HG02885 (cell line): Measurements from ENCODE around the gene FXYD5.
A peak's percentile ranks its signal among the peaks of the same experiment; 100 is the strongest.
"Not testable (repeated sequence)": the region's sequence is repeated elsewhere in the genome, so short reads cannot be mapped to it uniquely, and the experiment has no call there.

Experiments
- ATAC-seq: cut with Tn5 transposase; IDR thresholded peaks from one replicate; pipeline ENCODE4 v1.9.1; 2021; ENCODE audit warnings: mild to moderate bottlenecking; ENCODE audit not compliant: unreplicated experiment, poor library complexity

The FXYD5 gene

DNA sequence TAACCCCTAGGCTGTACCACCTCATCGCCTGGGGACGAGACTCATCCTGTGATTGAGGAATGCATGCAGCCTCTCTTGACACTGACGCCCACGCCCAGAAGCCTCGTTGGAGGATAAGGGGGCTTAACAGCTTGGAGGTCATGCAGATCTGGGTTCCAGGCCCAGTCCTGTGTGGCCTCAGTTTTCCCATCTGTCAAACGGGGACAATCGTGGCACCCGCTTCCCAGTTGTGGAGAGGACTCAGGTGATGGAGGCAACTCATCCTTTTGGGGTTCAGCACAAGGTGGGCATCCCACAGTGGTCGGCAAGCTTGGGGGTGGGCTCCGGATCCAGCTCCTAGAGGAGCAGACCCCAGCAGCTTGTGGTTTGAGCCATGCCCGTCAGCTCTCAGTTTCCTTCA, 18.3 kb upstream of the FXYD5 start:
- no peak for ATAC-seq

DNA sequence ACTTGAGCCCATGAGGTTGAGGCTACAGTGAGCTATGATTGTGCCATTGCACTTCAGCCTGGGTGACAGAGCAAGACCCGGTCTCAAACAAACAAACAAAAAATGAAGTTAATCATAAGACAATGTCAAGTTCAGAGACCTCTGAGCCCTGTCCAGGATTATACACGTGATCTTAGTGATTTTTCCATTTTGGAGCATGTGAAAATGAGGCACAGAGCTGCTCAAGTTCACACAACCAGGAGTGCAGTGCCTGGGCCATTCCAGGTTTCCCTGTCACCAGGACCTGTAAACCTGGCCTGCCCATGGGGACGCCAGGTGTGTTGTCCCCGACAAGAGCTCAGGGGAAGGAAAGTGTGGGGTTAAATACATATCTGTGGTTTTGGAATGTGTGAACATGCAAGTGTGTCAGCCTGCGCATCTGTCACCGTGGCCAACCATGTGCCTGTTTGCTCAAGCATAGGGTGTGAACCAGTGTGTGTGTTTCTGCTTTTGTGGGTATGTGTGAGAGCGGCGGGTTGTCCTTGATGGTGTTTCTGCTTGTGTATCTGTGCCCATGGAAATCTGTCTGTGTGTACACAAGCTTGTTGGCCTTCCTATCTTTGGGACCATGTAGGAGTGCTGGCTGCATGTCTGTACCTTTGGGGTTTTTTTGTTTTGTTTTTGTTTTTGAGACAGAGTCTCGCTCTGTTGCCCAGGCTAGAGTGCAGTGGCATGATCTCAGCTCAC, 17.4 kb upstream of the FXYD5 start:
- ATAC-seq: no peak

DNA sequence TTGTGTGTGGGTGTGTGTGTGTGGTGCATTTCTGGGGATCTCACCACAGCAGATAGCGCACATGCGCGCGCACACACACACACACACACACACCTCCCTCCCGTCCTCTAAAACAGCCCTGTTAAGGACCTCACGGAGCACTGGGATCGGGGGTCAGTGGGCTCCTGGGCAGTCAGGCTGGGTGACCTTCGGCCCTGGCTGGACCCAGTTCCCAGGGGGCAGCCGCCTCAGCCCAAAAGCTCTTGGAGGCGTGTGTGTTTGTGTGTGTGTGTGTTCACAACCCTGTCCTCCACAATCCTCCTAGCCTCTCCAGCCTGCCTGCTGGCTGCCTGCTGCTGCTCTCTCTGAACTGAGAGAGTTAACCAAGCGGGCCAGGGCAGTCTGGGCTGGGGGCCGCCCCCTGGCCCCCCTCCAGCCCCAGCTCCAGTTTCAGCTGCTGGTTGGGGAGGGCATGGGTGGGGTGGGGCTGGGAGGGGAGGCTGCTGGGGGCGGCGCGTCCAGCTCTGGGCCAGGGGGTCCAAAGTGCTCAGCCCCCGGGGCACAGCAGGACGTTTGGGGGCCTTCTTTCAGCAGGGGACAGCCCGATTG, 16.1 kb upstream of the FXYD5 start, which contains the start of gene FXYD1:
Gene FXYD1 (plus strand): TSS at position 520 of the 588 bp plus-strand sequence. CDS start 1,256 bp downstream, outside the sequence.
- no peak for ATAC-seq

DNA sequence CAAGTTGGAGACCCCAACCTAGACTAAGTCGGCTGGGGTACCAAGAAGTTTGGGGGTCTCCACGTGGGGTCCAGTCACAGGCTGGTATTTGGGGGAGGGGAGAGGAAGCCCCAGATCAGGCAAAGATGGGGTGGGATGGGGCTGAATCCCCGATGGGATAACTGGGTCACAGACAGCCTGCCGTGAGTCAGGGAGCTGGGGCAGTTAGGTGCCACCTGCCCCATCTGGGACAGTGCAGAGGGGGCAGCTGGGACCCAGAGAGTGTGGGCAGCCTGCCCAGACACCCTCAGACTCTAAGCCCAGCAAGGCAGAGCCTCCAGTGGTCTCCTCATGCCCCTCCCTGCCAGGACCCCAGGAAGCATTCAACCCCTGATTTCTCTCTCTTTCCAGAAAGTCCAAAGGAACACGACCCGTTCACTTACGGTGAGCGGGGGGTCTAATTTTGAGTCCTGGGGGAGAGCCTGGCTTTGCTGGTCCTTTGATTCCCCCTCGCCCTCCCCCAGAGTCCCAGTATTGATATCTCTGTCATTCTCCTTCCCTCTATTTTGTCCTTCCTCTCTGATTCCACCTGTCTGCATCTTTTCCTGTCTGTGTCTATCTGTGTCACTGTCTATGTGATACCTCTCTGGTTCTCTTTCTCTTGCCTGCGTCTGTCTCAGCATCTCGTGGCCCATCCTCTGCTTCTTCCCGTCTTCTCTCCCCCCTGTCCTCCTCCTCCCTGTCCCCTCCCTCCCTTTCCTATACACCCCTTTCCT, 14.2 kb upstream of the FXYD5 start:
- ATAC-seq: no peak

DNA sequence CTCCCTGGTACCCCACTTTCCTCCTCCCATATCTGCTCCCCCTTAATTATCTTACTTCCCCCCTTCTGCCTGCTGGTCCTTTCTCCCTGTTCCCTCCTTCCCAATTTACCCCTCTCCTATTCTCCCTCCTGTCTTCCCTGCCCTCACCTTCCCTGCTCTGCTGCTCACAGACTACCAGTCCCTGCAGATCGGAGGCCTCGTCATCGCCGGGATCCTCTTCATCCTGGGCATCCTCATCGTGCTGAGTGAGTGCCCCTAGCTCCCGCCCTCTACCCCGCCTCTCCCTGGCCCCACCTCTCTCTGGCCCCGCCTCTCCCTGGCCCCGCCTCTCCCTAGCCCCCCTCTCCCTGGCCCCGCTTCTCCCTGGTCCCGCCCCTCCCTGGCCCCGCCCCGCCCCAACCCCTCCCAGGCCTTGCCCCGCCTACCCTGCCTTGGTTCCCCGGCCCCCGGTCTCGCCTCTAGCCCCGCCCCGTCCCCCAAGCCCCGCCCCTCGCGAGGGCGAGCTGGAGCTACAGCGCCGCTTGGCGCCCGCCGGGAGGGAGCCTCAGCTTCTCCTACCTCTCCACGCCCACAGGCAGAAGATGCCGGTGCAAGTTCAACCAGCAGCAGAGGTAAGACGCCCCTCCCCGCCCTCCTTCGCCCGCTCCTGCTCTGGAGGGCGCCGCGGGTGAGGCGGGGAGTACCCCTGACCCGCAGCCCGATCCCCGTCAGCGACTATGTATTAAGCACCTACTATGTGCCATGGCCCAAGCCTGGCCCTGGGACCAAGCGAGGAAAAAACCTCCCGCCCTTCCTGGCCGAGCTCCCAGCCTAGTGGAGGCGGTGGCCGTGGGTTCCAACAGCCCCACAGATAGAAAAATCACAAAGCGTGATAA, 13.3 kb upstream of the FXYD5 start:
- peak; percentile 77 for ATAC-seq

DNA sequence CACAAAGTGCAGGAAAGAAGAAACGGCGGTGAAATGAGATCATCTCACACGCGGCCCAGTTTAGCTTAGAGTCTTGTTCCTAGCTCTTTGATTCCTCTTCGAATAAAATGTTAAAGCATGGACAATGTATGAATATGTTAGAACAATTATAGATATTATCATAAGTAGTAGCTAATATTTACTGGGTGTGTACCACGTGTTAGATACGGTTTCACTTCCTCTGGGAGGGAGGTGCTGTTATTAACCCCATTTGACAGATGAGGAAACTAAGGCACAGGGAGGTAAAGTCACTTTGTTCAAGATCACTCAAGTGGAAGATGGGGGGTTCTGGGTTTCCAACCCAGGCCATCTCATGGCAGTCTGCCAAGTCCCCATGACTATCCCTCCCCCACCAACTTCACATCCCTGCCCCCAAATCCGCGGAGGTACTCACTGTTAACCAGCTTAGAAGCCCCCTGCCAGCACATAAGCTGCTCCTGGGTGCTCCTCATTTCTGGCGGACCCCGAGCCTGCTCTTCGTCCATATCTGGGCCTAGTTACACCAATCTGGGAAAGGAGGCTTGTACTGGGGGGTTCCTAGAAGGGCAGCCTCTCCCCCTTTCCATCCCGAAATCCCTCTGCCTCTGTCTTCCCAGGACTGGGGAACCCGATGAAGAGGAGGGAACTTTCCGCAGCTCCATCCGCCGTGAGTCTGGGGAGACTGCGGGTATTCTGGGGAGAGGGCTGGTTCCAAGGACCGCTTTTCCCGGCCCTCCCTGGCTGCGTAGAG, 12.5 kb upstream of the FXYD5 start:
- ATAC-seq: no peak

DNA sequence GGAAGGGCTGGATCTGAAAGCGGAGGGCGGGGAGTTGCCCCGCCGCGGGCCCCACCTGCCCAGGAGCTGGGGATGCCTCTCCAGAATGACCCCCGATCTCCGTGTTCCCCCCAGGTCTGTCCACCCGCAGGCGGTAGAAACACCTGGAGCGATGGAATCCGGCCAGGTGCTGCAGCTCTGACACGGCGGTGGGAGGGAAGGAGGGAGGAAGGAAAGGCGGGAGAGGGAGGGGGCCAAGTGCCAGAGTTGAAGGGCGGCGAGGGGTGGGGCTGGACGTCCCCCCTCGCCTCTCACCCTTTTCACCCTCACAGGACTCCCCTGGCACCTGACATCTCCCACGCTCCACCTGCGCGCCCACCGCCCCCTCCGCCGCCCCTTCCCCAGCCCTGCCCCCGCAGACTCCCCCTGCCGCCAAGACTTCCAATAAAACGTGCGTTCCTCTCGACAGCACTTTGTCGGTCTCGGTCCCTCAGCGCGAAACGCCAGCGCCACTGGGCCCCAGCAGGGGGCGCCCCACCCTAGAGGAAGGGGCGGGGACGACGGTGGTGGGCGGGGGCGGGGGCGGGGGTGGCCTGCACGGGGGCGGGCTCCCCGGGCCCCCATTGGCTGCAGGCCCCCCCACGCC, 11.8 kb upstream of the FXYD5 start:
- ATAC-seq: no peak

DNA sequence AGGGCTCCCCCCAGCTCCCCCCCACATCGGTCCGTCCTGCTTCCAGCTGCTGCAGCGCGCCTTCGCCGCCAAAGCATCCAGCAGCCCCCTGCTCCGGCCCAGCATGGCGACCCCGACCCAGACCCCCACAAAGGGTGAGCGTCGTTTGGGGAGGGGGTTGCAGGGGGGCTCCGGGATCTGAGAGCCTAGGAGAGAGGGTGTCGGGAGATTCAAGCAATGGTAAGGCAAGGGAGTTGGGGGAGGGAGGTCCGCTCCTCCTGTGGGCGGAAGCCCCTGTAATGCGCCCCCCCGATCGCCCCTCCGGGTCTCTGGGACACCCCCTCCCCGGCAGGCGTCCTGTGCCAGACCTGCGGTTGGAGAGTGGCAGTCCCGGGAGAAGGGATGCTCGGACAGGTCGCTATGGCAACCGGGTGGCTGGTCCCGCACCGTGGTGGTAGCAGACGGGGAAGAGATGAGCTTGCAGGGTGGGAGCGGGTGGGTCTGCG, 11.3 kb upstream of the FXYD5 start, which contains the start of gene FXYD7:
Gene FXYD7 (plus strand): TSS at position 25 of the 485 bp plus-strand sequence. CDS start 79 bp downstream, at position 104.
- no peak for ATAC-seq

DNA sequence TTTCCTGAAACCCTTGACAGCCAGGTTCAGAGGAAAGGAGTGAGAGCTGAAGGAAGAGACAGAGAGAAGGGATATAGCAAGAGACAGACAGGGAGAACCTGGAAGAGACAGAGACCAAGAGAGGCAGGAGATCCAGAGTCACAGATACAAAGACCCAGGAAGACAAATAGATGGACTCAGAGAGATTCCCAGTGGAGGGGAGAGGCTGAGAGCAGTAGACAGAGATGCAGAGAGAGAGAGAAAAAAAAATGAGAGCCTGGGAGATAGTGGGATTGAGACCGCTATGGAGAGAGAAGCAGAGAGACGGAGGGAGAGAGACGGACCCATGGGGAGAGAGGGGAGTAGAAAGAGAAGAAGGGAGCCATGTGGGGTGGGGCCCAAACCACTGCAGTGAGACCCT, 10.7 kb upstream of the FXYD5 start:
- ATAC-seq: no peak

DNA sequence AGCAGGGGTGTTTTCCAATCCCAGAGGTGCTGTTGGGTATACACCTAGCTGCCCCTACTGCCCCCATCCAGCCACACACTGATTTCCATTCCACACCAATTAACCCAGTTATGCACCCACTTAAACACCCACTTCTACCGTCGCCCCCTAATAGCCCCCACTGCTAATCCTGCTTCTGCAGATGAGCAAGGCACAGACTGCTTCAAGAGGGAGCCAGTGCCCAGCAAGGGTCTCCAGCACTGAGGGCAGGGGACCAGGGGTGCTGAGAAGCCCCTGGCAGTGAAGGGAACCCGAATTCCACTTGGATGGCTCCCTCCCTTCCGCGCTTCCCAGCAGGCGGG, 10.3 kb upstream of the FXYD5 start:
- no peak for ATAC-seq

DNA sequence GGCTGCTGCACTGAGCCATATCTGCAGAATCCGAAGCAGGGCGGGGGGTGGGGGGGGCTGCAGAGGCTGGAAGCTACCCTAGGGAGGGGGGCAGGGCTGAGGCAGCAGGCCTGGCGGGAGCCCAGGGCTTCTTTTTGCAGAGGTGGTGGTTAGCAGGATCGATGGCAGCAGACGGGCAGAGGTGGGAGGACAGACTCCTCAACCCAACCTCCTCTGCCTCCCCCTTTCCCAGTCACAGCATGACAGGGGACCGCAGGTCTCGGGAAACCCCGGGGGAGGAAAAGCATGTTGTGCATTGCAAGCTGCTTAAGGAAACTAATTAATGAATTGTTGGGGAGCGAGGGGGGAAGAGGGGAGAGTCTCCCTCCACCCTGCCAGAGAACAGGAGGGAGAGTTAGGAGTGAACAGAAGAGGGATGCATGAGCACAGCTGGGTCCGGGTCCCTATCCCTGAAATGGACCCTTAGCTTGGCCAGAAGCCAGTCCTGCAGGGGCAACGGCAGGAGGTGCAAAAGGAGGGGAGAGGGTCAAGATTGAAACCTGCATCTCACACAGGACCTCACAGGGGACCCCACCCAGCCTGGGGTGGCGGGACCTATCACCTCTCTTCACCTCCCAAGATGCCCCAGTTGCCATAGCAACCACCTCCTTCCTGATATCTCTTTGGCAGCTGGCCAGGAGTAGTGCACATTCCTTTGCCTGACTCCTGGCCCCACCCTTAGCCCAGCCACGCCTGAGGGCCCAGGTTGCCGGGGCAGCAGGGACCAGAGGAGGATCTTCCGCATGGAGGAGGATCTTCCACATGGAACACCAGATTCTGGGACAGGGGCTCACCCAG, 9.7 kb upstream of the FXYD5 start:
- ATAC-seq: no peak

DNA sequence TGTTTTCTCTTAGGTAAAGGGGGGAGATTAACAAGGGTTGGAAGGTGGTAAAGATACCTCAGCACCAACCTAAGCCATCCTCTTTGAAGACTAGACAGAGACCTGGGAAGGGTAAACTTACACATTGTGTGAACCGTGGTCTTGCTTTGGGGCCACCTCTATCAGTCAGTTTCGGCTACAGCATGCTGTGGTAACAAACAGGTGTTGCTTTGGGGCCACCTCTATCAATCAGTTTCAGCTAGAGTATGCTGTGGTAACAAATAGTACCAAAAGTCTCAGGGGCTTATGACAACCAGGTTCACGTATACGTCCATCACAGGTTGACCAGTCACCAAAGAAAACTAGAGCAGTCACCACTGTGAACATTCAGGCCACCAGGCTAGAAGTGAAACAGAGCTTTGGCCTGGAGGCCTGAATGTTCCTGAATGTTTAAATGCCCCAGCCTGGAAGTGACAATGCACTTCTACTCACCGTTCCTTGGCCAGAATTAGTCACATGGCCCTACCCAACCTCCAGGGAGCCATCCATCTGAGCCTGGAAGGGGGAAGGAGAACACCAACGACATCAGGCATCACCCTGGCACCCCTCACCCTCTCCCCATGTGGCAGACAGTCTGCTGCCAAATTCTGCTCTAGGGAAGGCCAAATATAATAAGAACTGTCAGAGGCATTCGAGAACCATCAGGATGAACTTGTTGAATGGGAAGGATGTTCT, 7.6 kb upstream of the FXYD5 start:
- no peak for ATAC-seq

DNA sequence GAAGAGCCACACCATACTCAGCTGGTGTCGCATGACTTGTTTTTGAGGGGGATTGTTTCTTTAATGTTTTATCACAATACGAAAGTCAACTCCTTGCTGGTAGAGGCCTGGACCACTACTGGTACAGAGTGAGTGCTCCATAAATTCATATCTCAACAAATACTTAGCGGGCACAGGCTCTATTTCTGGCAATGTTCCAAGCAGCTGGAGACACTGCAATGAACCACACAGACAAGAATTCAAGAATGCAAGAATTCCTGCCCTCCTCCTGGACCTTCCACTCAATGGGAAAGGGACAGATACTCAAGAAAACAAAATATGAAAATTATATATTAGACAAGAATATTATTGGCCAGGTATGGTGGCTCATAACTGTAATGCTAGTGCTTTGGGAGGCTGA, 5.1 kb upstream of the FXYD5 start:
- ATAC-seq: no peak

DNA sequence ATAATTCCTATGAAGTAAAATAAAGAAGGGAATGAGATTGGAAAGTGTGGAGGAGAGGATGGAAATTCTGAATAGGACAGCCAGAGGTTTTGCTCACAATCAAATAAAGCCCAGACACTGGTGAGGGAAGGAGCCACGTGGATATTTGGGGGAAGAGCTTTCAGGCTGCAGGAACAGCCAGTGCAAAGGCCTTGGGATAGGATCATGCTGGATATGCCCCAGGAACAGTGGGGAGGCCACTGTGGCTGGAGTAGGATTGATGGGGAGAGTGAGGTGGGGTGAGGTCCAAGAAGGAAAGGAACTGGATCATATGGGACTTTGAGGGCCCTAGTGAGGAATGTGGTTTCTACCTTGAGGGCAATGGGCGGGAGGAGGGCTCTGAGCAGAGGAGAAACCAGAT, 4.1 kb upstream of the FXYD5 start:
- no peak for ATAC-seq

DNA sequence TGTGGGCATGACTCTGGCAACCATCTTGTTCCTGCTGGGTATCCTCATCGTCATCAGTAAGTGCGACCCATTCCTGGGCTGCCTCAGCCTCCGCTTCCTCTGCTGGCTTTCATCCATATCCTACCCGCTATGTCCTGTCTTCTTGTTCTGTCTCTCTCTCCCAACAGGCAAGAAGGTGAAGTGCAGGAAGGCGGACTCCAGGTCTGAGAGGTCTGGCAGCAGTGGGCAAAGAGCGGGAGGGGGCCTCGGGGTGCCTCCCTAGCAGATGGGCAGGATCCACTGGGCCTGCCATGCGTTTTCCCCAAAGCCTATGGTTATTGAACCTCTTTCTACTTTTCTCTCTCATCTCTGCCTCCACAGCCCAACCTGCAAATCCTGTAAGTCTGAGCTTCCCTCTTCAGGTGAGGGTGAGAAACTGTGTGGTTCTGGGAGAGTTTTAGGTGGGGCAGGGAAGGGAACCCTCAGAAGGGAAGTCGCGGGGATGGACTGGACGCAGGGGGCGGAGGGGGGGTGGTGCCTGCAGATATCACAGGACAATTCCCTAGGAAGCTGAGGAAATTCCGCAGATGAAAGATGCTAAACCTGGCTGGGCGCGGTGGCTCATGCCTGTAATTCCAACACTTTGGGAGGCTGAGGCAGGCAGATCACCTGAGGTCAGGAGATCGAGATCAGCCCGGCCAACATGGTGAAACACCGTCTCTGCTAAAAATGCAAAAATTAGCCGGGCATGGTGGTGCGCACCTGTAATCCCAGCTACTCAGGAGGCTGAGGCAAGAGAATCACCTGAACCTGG, 3.1 kb upstream of the FXYD5 start:
- ATAC-seq: no peak

DNA sequence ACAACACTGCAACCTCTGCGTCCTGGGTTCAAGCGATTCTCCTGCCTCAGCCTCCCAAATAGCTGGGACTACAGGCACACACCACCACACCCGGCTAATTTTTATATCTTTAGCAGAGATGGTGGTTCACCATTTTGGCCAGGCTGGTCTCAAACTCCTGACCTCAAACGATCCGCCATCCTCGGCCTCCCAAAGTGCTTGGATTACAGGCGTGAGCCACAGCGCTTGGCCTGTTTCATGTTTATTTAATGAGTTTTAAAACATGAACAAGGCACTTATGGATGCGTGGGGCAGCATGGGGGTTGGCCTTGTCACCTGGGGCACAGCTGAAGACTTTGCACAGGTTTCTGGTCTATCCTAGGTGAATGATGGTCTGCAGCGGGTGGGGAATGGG, 1.4 kb upstream of the FXYD5 start:
- ATAC-seq: not testable (repeated sequence)
